ENCODE results near the gene NTRK3.

DNA sequence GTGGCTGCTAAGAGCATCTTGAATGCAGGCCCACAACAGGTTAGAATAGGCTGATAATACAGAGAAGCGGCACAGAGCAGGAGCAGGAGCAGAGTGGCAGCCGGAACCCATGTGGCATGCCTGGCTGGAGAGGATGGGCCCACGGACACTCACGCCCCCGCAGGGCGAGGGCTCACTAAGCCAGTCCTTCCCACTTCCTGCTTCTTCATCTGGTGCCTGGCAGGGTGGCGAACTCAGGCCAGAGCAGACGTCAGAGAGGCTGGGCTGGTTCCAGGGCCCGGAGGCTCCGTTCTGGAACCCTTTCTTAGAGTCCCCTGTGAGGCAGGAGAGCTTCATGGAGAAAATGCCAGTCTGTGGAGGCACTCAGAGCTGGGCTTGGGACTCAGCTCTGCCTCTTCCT lies 195.1 kb downstream of the NTRK3 start:
- TF ChIP-seq, protein P1, sequence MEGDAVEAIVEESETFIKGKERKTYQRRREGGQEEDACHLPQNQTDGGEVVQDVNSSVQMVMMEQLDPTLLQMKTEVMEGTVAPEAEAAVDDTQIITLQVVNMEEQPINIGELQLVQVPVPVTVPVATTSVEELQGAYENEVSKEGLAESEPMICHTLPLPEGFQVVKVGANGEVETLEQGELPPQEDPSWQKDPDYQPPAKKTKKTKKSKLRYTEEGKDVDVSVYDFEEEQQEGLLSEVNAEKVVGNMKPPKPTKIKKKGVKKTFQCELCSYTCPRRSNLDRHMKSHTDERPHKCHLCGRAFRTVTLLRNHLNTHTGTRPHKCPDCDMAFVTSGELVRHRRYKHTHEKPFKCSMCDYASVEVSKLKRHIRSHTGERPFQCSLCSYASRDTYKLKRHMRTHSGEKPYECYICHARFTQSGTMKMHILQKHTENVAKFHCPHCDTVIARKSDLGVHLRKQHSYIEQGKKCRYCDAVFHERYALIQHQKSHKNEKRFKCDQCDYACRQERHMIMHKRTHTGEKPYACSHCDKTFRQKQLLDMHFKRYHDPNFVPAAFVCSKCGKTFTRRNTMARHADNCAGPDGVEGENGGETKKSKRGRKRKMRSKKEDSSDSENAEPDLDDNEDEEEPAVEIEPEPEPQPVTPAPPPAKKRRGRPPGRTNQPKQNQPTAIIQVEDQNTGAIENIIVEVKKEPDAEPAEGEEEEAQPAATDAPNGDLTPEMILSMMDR (IDR thresholded peaks at IDR 0.05; ENCODE audit: extremely low read depth in 1 of 2, insufficient read depth in 1 of 2, low read depth in 1 of 2, low read length in 2 of 2), result no peak
- TF ChIP-seq MYC (IDR thresholded peaks at IDR 0.05; ENCODE audit: low read depth, low read length) (no peak), GATA2 (IDR thresholded peaks at IDR 0.05; ENCODE audit: insufficient read depth, insufficient read length, low read depth, low read length) (no peak), EZH2 (IDR thresholded peaks at IDR 0.05; ENCODE audit: borderline replicate concordance, low read depth, low read length, severe bottlenecking) (no peak), JUN (IDR thresholded peaks at IDR 0.05; ENCODE audit: borderline replicate concordance, insufficient read depth, insufficient read length, low read depth) (no peak), POLR2AphosphoS5 (IDR thresholded peaks at IDR 0.05; ENCODE audit: insufficient read depth, low read depth, low read length) (no peak), POLR2A (IDR thresholded peaks at IDR 0.05; ENCODE audit: low read depth, low read length) (no peak)

All from endothelial cell of umbilical vein (primary cell).